ENCODE data around the gene FNBP1L. TPM values are rescaled to one million over a fixed set of nuclear protein-coding genes. Genes with fewer than 3 reads are reported as not detected.

Gene FNBP1L
- polyA plus RNA-seq, 1 of the 3 experiments (the other 2 are of a cell fraction), result 16.5 TPM

DNA sequence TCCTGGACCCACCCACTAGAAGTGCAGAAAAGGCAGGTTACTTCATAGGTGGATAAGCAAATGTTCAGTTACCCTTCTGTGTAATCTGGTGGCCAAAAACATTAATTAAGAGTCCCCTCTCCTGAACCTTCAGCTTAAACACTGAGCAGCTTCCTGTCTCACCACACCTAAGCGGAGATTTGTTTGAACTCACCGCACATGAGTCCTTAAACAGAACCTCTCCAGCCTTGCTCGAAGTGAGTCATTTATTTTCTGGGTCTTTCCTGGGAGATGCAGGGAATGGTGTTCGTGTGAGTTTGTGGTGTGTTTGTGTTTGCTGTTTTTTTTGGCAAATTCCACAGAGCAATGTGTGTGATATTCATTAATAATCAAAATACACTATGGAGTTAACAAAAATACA, 7.6 kb upstream of the FNBP1L start:
- TF ChIP-seq, protein P1, sequence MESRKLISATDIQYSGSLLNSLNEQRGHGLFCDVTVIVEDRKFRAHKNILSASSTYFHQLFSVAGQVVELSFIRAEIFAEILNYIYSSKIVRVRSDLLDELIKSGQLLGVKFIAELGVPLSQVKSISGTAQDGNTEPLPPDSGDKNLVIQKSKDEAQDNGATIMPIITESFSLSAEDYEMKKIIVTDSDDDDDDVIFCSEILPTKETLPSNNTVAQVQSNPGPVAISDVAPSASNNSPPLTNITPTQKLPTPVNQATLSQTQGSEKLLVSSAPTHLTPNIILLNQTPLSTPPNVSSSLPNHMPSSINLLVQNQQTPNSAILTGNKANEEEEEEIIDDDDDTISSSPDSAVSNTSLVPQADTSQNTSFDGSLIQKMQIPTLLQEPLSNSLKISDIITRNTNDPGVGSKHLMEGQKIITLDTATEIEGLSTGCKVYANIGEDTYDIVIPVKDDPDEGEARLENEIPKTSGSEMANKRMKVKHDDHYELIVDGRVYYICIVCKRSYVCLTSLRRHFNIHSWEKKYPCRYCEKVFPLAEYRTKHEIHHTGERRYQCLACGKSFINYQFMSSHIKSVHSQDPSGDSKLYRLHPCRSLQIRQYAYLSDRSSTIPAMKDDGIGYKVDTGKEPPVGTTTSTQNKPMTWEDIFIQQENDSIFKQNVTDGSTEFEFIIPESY (IDR thresholded peaks at IDR 0.05; ENCODE audit: borderline replicate concordance, low read depth), result no peak
- TF ChIP-seq FOXJ3 (CRISPR knock-in tag; IDR thresholded peaks at IDR 0.05) (no peak), FOSL2 (IDR thresholded peaks at IDR 0.05; ENCODE audit: borderline replicate concordance, low read depth) (no peak), RFX5 (IDR thresholded peaks at IDR 0.05; ENCODE audit: low read length) (no peak), TEAD4 (IDR thresholded peaks at IDR 0.05; ENCODE audit: borderline replicate concordance, insufficient read depth) (no peak), RAD21 (IDR thresholded peaks at IDR 0.05; ENCODE audit: low read length) (no peak), SMC3 (IDR thresholded peaks at IDR 0.05; ENCODE audit: low read depth, low read length) (no peak), TCF12 (IDR thresholded peaks at IDR 0.05) (no peak), JUND (IDR thresholded peaks at IDR 0.05) (no peak), GATA2 (CRISPR knock-in tag; IDR thresholded peaks at IDR 0.05) (no peak), NFIC (IDR thresholded peaks at IDR 0.05; ENCODE audit: borderline replicate concordance) (no peak), MXI1 (IDR thresholded peaks at IDR 0.05; ENCODE audit: low read depth, low read length) (no peak), CHD2 (IDR thresholded peaks at IDR 0.05; ENCODE audit: low read length, partially characterized antibody) (no peak)
- TF ChIP-seq, protein P2, sequence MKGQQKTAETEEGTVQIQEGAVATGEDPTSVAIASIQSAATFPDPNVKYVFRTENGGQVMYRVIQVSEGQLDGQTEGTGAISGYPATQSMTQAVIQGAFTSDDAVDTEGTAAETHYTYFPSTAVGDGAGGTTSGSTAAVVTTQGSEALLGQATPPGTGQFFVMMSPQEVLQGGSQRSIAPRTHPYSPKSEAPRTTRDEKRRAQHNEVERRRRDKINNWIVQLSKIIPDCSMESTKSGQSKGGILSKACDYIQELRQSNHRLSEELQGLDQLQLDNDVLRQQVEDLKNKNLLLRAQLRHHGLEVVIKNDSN (IDR thresholded peaks at IDR 0.05; ENCODE audit: borderline replicate concordance, low read depth), result no peak
- TF ChIP-seq, protein P3, sequence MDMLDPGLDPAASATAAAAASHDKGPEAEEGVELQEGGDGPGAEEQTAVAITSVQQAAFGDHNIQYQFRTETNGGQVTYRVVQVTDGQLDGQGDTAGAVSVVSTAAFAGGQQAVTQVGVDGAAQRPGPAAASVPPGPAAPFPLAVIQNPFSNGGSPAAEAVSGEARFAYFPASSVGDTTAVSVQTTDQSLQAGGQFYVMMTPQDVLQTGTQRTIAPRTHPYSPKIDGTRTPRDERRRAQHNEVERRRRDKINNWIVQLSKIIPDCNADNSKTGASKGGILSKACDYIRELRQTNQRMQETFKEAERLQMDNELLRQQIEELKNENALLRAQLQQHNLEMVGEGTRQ (IDR thresholded peaks at IDR 0.05; ENCODE audit: borderline replicate concordance, low read depth, low read length), result no peak
- TF ChIP-seq, protein P4, sequence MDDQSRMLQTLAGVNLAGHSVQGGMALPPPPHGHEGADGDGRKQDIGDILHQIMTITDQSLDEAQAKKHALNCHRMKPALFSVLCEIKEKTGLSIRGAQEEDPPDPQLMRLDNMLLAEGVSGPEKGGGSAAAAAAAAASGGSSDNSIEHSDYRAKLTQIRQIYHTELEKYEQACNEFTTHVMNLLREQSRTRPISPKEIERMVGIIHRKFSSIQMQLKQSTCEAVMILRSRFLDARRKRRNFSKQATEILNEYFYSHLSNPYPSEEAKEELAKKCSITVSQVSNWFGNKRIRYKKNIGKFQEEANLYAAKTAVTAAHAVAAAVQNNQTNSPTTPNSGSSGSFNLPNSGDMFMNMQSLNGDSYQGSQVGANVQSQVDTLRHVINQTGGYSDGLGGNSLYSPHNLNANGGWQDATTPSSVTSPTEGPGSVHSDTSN (IDR thresholded peaks at IDR 0.05), result no peak
- no peak overlapping the region for H3K9ac ChIP-seq
- no peak for DNase-seq
- H3K27ac ChIP-seq (ENCODE audit: low read depth in 2 of 2, low read length in 1 of 2), result no peak overlapping the region
- peaks cover 0 to 6% of the 10 kb centered on the region in 2 experiments; a peak in 2 of 4 replicates for H3K4me1 ChIP-seq (ENCODE audit: control insufficient read depth in 1 of 2, insufficient read depth in 2 of 2, low read depth in 1 of 2, low read length in 1 of 2)
- ChIA-PET CTCF (no interaction called here), POLR2A (no interaction called here)
- no peaks in the 10 kb centered on the region; the same call in 1 of the 2 replicates for H3K9me2 ChIP-seq
- no peaks in the 10 kb centered on the region for H3K27me3 ChIP-seq (ENCODE audit: insufficient read depth)
- H3K4me3 ChIP-seq (ENCODE audit: low read depth in 2 of 2, low read length in 1 of 2), result no peak overlapping the region
- no peak overlapping the region for H3K4me2 ChIP-seq
- WGBS (ENCODE audit: low lambda C conversion rate), result 88% methylated on average over 4 of the region's 4 CpGs
- H2AFZ ChIP-seq (ENCODE audit: low read depth), result no peak overlapping the region
- H4K20me1 ChIP-seq (ENCODE audit: insufficient read depth), result no peaks in the 10 kb centered on the region
- H3K36me3 ChIP-seq (replicated peaks in 1 of 2; ENCODE audit: control insufficient read depth in 1 of 2, insufficient read depth in 2 of 2, low read length in 1 of 2), result no peaks in the 10 kb centered on the region
- no peaks in the 10 kb centered on the region for H3K79me2 ChIP-seq (ENCODE audit: insufficient read depth)
- H3F3A ChIP-seq (replicated peaks; ENCODE audit: insufficient read depth), result peaks cover 11% of the 10 kb centered on the region
- no peaks in the 10 kb centered on the region for H3K9me3 ChIP-seq

Data from SK-N-SH (cell line).